Measurements from ENCODE around the gene PKD2L1. TPM values are rescaled to one million over a fixed set of nuclear protein-coding genes. Genes with fewer than 3 reads are reported as not detected.

PKD2L1 gene
- total and polyA plus RNA-seq, 10 of the 15 experiments (the other 5 are each of a cell fraction or from before 2014, with no cell fraction given): 0.05 to 0.17 (median 0.08) TPM; not detected in 6

- TF ChIP-seq ZNF687 (IDR thresholded peaks at IDR 0.05): no peak
- TF ChIP-seq MXI1 (IDR thresholded peaks at IDR 0.05; ENCODE audit: low read depth, low read length): no peak
- TF ChIP-seq GATAD2B (conservative IDR thresholded peaks at IDR 0.05; ENCODE audit: low read depth): no peak
- no peak for TF ChIP-seq GABPA (IDR thresholded peaks at IDR 0.05; ENCODE audit: low read depth)
- no peak for TF ChIP-seq SIX5 (IDR thresholded peaks at IDR 0.05; ENCODE audit: low read depth, low read length, severe bottlenecking)
- no peak for TF ChIP-seq ETV6 (conservative IDR thresholded peaks at IDR 0.05 in 1 of 2, IDR thresholded peaks at IDR 0.05 in 1 of 2; ENCODE audit: borderline replicate concordance in 1 of 2, low read depth in 1 of 2)
- TF ChIP-seq IRF3 (IDR thresholded peaks at IDR 0.05): no peak
- no peak for TF ChIP-seq TARDBP (IDR thresholded peaks at IDR 0.05; ENCODE audit: borderline replicate concordance)
- no peak for TF ChIP-seq LARP7 (IDR thresholded peaks at IDR 0.05)
- TF ChIP-seq CEBPB (IDR thresholded peaks at IDR 0.05; ENCODE audit: borderline replicate concordance in 1 of 2, low read depth in 2 of 2, low read length in 2 of 2): no peak
- TF ChIP-seq BCL11A (IDR thresholded peaks at IDR 0.05; ENCODE audit: low read depth, low read length): no peak
- no peak for TF ChIP-seq ATF3 (IDR thresholded peaks at IDR 0.05; ENCODE audit: borderline replicate concordance, extremely low read depth, low read depth, low read length)
Observed at GRCh38 chr10:100328198-100328597, 1.8 kb downstream of the PKD2L1 start (continued).
